Measurements from ENCODE around the gene PIF1.

The PIF1 gene

GRCh38 chr15:64775551-64776401 lies 49.7 kb downstream of the PIF1 start, which contains the start of gene RBPMS2:
TSS of gene RBPMS2 (minus strand) at chr15:64775589. CDS start at chr15:64775319, 270 bp downstream.
- in situ Hi-C loops (cut with MboI; ENCODE audit: low sequenced_read_pairs) = no loop called here

GRCh38 chr15:64774629-64775493 lies 50.6 kb downstream of the PIF1 start:
- in situ Hi-C loops (cut with MboI; ENCODE audit: low sequenced_read_pairs) = no loop called here

GRCh38 chr15:64774037-64774628 lies 51.3 kb downstream of the PIF1 start:
- in situ Hi-C loops (cut with MboI; ENCODE audit: low sequenced_read_pairs) = no loop called here

- in situ Hi-C loops (cut with MboI; ENCODE audit: low sequenced_read_pairs) = no loop called here
Measured at GRCh38 chr15:64773606-64774005, 51.8 kb downstream of the PIF1 start.

GRCh38 chr15:64772964-64773363 lies 52.5 kb downstream of the PIF1 start:
- in situ Hi-C loops (cut with MboI; ENCODE audit: low sequenced_read_pairs) = no loop called here

GRCh38 chr15:64772488-64772887 lies 53.0 kb downstream of the PIF1 start:
- in situ Hi-C loops (cut with MboI; ENCODE audit: low sequenced_read_pairs) = no loop called here

GRCh38 chr15:64770626-64771025 lies 54.8 kb downstream of the PIF1 start:
- in situ Hi-C loops (cut with MboI; ENCODE audit: low sequenced_read_pairs) = no loop called here

GRCh38 chr15:64767203-64767602 lies 58.2 kb downstream of the PIF1 start:
- in situ Hi-C loops (cut with MboI; ENCODE audit: low sequenced_read_pairs) = no loop called here

GRCh38 chr15:64766058-64766457 lies 59.4 kb downstream of the PIF1 start:
- in situ Hi-C loops (cut with MboI; ENCODE audit: low sequenced_read_pairs) = no loop called here

Data from HL-60/S4 treated with retinoic acid at 250 ng/mL for 4 days and 3 days (cell line).